ENCODE data around the gene OR4F15.
"Not testable (repeated sequence)": the region's sequence is repeated elsewhere in the genome, so short reads cannot be mapped to it uniquely, and the experiment has no call there.

Gene OR4F15

DNA sequence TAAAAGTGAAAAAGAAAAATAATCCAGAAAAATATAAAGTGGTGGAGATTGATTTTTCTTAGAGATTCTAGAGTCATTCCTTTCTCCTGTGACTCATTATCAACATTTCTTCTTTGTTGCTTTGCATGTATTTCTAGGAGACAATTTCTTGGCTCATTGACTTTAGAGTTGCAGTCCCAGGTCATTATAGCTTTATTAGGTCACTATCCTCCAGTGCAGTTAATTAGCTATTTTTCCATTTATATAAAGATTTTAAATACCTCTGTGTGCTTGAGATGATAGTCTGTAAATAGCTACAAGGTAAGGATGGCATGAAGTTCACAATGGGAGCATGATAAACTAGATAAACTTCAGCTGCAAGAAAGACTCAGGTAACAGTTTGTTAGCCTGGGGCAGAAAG is at the start of gene OR4F15:
Gene OR4F15, plus strand, starts transcription at position 301 of the 400 bp plus-strand sequence. CDS start 5,985 bp downstream, outside the sequence.
- no peak for DNase-seq (ENCODE audit: low spot score)

DNA sequence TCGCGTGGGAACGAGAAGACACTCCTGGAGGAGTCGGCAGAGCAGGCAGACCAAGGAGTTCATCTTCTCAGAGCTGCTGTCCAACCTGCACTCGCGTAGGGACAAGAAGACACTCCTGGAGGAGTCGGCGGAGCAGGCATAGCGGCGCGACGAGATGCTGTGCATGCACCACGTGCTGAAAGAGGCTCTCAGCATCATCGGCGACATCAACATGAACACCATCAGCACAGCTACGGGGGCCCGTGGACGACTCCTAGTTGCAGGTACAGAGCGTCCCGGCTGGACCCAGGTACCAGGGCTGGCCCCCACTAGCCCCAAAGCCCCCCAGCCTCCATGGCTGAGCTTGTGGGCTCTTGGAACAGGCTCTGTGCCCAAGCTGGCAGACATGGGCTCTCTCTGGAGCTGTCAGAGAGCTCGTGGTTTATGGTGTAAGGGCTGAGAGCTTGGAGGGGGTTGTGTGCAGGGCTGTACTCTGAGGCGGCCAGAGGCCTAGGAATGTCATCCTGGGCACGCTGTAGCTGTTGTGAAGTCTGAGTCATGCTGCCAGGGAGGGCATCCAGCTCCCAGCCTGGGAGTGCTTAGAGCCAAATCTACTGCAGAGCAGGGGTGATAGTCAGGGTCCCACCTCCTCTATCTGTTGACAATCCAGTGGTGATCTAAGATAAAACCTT is 47.2 kb upstream of the OR4F15 start:
- not testable (repeated sequence) for DNase-seq (ENCODE audit: low spot score)

DNA sequence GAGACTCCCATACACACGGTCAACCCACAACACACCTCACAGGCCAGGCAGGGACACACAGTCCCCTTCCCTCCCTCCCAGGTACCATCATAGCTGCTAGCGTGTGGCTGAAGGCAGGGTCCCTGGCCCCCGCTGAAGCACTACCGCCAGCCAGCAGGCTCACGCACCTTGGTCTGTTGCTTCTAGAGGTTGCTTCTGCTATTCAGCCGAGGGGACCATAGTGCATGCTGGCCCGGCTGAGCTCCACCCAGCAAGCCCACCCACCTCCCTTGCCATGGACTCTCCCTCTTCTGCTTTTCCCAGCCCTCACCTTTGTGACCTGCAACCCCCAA is 46.7 kb upstream of the OR4F15 start:
- not testable (repeated sequence) for DNase-seq (ENCODE audit: low spot score)

DNA sequence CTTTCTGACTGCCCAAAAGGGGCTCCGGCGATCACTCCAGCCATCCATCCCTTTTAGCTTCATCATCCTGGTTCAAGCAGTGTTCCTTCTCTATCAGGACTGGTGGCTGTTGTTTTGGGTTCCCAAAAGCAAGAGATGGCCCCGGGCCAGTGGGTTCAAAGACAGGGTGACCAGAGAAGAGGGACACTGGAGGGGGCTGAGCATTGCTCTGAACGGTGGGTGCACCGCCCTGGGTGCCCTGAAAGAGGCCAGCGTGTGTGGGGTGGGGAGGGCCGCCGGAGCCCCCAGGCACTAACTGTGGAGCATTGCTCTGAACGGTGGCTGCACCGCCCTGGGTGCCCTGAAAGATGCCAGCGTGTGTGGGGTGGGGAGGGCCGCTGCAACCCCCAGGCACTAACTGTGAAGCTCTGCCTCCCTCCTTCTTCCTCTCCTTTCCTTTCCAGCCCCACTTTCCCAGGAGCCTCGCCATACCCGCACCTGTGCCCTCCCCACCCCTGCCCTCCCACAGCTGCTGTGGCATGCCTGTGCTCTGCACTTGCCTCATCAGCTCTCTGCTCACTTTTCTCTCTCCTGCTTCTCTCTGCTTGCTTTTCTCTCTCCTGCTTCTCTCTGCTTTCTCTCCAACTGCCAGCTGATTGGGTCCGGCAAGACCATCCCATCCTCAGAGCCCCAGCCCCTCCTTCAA is 46.1 kb upstream of the OR4F15 start:
- no peak for DNase-seq (ENCODE audit: low spot score)

DNA sequence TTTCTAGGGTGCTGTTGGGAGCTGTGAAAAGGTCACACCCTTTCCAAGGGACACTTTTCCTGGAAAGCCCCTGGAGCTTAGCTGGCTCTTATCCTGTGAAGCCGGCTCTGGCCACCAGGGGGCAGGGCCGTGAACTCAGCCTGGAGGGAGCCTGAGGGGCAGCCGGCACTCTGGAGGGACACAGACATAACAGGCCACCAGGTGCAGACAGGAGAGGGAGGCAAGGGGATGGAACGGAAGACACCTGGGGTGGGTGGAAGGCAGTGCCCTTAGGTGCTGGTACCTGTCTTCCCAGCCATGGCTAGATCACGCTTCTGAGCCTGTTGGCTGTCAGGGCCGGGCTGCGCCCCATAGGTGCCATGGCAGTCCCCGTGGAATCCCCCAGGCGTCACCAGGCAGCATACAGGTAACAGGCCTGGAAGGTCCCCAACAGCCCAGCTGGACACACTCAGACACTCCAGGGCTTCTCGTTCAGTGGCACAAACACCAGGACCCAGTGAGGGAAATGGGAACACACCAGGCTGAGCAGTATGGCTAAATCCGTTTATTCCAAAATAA is 44.8 kb upstream of the OR4F15 start:
- not testable (repeated sequence) for DNase-seq (ENCODE audit: low spot score)

DNA sequence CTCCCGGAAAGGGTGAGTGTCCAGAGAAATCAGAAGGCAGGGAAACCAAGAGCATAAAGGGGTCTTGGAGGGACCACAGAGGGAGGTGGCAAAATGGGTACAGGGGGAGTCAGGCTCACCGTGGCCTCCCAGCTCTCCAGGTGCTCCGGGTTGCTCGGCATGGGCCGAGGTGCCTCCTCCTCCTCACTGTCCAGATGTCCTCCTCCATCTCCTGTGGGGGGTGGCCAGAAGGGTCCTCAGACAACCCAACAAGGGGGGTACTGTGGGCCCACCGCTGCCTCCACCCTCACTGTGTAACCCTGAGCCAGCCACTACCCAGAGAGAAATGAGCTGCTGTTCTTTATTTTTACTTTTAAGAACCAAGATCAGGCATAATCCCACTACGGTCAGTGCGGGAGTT is 39.1 kb upstream of the OR4F15 start:
- DNase-seq (ENCODE audit: low spot score): no peak

DNA sequence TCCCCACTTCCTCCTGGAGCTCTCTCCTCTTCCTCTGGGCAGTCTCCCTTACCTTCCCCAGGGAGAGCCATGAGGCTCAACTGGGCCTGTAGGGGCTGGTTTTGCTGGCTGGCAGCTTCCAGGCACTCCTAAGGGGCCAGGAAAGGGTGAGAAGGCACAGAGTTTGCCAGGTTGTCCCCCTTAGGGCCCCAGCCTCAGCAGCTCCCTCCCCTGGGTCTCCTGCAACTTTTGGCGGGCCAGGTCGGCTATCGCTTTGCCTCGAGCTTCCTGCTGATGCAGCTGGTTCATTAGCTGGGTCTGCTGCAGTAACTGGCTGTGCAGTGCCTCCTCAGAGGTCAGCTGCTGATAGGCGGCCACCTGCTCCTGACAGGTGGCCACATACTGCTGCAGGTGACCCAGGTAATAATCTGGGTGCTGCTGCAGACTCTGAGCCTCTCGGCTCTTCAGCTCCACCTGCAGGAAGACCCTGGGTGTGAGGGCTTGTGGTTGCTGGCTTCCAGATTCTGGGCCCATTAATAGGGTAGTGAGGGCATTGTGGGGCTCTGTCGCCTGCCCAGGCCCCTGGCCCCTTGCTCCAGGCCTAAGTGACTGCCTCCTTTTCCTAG is 38.4 kb upstream of the OR4F15 start:
- DNase-seq (ENCODE audit: low spot score): no peak

GRCh38 chr15:101775136-101775535 is 36.9 kb upstream of the OR4F15 start:
- no peak for DNase-seq (ENCODE audit: low spot score)

- DNase-seq (ENCODE audit: low spot score): not testable (repeated sequence)
Observed at GRCh38 chr15:101778576-101778975, 33.4 kb upstream of the OR4F15 start.

DNA sequence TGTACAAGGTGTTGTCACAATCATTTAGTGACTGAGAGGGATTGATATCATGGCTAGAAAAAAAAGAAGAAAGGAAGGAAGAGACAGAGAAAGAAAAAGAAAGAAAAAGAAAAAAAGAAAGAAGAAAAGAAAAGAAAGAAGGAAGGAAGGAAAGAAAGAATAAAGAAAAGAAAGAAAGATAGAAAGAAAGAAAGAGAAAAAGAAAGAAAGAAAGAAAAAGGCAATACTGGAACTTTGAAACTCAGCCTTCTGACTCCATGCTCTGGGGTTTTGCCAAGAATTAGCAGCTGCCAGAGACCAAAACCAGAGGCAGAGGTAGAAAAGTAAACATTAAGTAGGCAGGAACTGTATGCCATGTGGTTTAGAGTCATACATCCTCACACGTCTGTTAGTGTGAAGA is 31.8 kb upstream of the OR4F15 start:
- not testable (repeated sequence) for DNase-seq (ENCODE audit: low spot score)

GRCh38 chr15:101781928-101782327 is 30.1 kb upstream of the OR4F15 start:
- no peak for DNase-seq (ENCODE audit: low spot score)

DNA sequence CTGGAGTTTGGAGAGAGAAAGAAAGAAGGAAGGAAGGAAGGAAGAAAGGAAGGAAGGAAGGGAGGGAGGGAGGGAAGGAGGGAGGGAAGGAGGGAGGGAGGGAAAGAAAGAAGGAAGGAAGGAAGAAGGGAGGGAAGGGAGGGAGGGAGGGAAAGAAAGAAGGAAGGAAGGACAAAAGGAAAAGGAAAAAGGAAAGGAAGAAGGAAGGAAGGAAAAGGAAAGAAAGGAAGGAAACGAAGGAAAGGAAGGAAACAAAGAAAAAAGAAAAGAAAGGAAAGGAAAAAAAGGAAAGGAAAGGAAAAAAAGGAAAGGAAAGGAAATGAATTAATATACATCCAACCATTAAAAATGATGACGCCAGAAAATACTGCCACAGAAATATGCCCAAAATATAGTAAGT is 27.4 kb upstream of the OR4F15 start:
- no peak for DNase-seq (ENCODE audit: low spot score)

- DNase-seq (ENCODE audit: low spot score): not testable (repeated sequence)
Observed at GRCh38 chr15:101786422-101786821, 25.6 kb upstream of the OR4F15 start.

GRCh38 chr15:101788001-101788400 is 24.0 kb upstream of the OR4F15 start:
- DNase-seq (ENCODE audit: low spot score): not testable (repeated sequence)

DNA sequence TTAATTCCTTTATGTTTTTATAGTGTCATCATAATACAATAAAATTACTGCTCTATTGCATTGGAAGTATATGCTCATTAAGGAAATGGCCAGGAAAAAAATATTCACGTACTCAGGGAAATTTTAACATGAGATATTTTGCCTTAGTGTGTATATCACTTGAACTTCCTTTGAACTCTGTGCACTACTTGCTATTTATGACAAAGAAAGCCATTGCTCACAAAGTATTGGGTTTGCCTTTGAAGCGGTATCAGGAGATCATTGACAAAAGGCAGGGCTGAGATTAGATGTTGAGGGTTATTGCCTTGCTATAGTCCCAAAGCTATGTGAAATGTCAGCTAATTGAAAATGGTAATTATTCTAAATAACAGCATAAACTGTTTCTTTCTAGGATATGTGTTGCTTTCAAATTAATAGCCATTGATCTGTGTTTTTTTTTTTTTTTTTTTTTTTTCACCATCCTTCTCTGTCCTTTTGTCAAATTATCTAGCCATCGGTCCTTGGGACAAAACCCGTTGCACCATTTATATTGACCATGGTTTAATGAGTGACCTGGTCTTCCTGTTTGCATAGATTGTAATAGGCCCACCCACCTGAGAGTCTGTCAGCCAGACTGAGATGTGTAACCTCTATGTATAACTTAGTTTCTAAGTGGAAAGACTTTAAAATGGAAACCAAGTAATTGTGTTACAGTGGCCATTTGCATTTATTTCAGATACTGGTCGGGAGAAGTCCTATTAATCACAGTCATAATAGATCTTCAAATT is 23.3 kb upstream of the OR4F15 start:
- not testable (repeated sequence) for DNase-seq (ENCODE audit: low spot score)

DNA sequence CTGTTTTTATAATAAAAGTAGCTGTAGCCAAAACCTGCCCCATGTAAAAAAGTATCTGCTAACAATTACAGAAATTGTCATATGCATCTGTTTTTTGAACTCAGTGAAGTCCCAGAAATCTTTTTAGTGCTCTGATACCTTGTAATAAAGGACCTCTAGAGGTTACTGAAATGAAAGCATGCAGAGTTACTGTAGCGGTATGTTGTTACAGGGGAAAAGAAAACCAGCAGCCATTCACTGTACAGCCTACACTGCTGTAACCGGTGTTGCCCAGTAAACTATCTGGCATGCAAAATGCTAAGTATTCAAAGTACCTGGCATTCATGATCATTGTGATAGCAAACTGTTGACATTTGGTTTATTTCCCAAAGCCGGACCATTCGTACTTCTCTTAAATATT is 21.3 kb upstream of the OR4F15 start:
- not testable (repeated sequence) for DNase-seq (ENCODE audit: low spot score)

GRCh38 chr15:101793981-101794380 is 18.0 kb upstream of the OR4F15 start:
- not testable (repeated sequence) for DNase-seq (ENCODE audit: low spot score)

GRCh38 chr15:101795455-101795854 is 16.5 kb upstream of the OR4F15 start:
- DNase-seq (ENCODE audit: low spot score): no peak

- DNase-seq (ENCODE audit: low spot score): no peak
Observed at GRCh38 chr15:101799665-101800064, 12.3 kb upstream of the OR4F15 start.

GRCh38 chr15:101801048-101801447 is 11.0 kb upstream of the OR4F15 start:
- DNase-seq (ENCODE audit: low spot score): no peak

DNA sequence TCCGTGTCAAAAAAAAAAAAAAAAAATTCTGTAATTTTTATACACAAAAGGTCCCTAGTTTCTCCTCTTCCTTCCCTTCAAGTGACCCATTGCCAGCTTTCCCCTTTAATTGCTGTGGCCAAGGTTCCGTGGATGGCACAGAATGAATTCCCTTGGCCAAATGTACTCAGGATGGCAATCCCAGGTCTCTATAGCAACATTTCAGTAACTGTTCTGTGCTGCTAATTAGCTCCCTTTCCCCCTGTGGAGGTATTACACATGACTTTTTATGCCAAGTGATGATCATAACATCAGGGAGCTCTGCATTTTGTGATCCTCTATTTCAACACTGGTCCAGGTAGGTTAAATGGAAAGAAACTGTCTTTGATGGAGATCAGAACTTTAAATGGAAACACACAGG is 8.8 kb upstream of the OR4F15 start, which contains the start of gene OR4F6:
Gene OR4F6, plus strand, starts transcription at position 301 of the 400 bp plus-strand sequence. CDS start 2,211 bp downstream, outside the sequence.
- no peak for DNase-seq (ENCODE audit: low spot score)

DNA sequence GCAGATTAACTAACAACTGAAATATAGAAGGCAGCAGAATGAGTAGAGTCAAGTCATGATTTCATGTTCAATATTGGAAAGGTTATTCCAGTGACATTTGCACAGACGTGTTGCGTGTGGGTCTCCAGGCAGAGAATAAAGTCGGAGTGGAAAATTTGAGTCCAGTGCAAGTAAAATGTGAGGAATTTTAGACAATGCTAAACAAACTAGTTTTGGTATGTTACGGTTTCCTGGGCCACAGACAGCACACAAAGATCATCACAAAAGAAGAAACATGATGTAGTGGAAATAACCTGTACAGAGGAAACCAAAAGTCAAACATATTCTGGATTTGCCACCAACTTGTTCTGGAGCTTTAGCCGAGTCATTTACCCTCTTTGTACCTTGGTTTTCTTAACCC is 8.3 kb upstream of the OR4F15 start:
- DNase-seq (ENCODE audit: low spot score): no peak

Measured in Ammon's horn (tissue), 1 donor.